DMS79 (cell line): Measurements from ENCODE around the gene CBL.
"Not testable (repeated sequence)": the region's sequence is repeated elsewhere in the genome, so short reads cannot be mapped to it uniquely, and the experiment has no call there.

Source experiments
- DNase-seq: peaks from one replicate; lab custom pipeline; 2025; lab: John Stamatoyannopoulos, UW

The CBL gene

DNA sequence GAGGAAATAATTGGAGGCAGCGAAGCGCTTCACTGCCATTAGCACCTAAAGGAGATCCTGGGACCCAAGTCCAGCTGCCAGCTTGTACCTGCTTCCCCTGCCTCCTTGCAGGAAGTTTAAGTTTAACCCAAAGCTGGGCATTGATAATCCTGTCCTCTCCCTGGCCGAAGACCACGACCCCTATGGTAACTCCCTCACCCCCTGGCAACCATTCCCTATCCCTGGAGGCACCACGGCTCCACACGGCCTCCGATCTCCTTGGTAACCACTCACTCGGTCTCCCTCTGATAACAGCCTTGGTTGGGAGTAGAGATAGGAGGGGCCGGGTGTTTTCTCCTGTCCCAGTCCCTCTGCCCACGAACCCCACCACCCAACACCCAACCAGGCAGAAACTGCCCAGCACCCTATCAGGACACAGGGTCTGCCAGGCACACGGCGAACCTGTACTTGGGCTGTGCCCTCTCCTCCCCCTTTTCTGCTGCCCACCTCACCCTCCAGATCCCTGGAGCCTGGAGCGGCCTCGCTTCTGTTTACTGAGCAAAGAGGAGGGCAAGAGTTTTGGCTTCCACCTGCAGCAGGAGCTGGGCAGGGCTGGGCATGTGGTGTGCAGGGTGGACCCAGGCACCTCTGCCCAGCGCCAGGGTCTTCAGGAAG is 20.0 kb upstream of the CBL start:
- DNase-seq = peak; percentile 47

- DNase-seq = no peak
Observed at GRCh38 chr11:119187123-119187892, 18.8 kb upstream of the CBL start.

- no peak for DNase-seq
Observed at GRCh38 chr11:119188067-119188466, 18.1 kb upstream of the CBL start.

GRCh38 chr11:119188887-119189286 is 17.3 kb upstream of the CBL start:
- no peak for DNase-seq

DNA sequence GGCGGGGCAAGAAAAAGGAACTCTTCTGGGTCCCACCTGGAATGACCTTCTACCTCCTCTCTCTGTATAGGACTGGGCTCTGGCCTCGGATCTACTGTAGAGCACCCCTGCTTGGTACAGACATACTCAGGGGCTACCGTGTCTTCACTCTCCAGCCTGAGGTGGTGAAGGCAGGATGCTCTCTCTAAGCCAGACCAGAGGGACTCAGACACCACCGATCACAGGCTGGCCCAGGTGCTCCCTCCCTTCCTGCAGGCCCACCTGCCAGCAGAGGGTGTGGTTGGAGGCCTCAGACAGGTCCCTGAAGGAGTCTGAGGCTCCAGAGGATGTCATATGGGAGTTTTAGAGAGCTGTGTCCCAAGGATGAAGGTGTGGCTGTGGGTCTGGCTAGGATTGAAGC is 16.7 kb upstream of the CBL start:
- DNase-seq = no peak

- DNase-seq = no peak
Observed at GRCh38 chr11:119190531-119190930, 15.6 kb upstream of the CBL start.

- not testable (repeated sequence) for DNase-seq
Observed at GRCh38 chr11:119191265-119191664, 14.9 kb upstream of the CBL start.

DNA sequence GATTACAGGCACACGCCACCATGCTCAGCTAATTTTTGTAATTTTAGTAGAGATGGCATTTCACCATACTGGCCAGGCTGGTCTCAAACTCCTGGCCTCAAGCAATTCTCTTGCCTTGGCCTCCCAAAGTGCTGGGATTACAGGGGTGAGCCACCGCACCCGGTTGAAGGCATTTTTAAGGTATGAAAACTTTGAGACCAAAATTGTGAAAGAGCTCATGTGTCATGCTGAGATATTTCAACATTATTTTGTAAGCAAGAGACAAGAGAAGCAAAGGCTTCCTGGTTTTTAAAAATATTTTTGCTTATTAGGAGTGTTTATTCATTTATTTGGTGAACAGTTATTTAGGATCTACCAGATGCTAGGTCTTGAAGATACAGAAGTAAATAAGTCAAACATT is 14.0 kb upstream of the CBL start:
- DNase-seq = no peak

- no peak for DNase-seq
Observed at GRCh38 chr11:119193001-119193400, 13.1 kb upstream of the CBL start.

GRCh38 chr11:119193626-119194025 is 12.5 kb upstream of the CBL start:
- DNase-seq = no peak

DNA sequence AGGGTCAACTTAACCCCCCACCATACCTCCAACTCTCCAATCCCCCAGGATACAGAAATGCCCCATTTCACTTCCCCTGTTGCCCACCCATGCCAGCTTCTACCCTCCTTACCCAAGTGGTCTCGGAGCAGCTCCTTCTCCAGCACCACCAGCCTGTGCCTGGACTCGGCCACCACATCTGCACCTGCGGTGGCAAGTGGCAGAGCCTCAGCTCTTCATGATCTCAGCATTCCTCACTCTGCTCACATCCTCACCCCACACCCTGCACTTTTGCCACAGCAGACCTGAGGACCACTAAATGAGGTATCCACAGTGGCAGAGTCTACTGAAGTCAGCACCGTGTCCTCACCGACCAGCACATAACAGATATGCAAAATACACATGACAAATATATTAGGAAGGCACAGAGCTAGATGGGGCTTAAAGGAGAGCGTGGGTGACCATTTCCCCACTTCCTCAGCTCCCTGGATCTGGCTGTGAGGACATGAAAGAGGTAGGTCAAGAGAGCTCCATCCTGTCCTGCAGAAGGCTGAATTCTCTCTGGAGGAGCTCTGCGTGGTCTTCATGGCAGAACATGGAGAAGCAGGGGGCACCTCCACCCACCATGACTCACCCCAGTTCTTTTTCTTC is 11.2 kb upstream of the CBL start:
- DNase-seq = no peak

DNA sequence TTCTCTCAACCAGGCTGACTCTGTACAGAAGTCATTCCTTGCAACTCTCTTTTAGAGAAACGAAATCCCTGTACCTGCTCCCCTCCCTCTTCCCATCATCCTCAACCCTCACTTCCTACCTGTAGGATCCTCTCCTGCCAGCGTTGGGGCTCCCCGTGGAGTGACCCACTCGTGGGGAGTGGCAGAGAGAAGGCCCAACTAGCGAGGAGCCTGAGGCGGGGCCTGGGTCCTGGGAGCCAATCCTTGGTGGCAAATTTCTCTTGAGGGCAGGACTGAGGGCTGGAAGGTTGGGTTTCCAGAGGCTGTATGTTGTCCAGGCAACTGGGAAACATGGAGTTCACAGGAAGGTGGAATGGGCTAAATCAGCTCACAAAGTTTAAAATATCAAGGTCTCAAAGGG is 10.5 kb upstream of the CBL start:
- DNase-seq = no peak

- peak; percentile 59 for DNase-seq
Observed at GRCh38 chr11:119196833-119197483, 9.2 kb upstream of the CBL start.

DNA sequence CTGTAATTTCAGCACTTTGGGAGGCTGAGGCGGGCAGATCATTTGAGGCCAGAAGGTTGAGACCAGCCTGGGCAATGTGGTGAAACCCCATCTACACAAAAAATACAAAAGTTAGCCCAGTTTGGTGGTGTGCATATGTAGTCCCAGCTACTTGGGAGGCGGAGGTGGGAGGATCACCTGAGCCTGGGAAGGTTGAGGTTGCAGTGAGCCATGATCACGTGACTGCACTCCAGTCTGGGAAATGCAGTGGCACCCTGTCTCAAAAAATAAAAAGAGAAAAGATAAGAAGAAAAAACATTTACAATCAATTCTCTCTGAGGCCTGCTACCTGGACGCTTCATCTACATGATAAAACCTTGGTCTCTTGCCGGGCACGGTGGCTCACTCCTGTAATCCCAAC is 7.2 kb upstream of the CBL start:
- no peak for DNase-seq

DNA sequence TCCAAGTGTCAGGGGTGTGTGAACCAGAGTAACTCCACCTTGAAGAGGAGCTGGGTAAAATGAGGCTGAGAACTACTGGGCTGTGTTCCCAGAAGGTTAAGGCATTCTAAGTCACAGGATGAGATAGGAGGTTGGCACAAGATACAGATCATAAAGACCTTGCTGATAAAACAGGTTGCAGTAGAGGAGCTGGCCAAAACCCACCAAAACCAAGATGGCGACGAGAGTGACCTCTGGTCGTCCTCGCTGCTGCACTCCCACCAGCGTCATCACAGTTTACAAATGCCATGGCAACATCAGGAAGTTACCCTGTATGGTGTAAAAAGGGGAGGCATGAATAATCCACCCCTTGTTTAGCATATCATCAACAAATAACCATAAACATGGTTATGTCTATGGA is 4.9 kb upstream of the CBL start:
- DNase-seq = not testable (repeated sequence)

DNA sequence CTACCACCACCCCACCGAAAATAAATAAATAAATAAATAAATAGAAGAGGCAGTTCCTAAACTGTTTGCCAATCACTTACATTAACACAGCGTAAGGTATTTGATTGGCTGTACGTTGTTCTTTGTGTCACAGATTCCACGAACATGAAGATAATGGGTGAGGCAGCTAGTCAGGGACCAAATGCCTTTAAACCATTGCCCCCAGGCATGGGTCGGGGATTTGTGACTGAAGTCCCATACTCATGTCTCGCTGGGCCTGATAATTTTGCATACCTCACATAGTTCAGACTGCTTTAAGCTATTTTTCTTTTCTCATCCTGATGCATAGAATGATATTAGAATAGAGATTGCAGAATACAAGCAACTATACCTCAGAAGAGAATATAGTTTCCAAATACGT is 3.6 kb upstream of the CBL start:
- DNase-seq = no peak

DNA sequence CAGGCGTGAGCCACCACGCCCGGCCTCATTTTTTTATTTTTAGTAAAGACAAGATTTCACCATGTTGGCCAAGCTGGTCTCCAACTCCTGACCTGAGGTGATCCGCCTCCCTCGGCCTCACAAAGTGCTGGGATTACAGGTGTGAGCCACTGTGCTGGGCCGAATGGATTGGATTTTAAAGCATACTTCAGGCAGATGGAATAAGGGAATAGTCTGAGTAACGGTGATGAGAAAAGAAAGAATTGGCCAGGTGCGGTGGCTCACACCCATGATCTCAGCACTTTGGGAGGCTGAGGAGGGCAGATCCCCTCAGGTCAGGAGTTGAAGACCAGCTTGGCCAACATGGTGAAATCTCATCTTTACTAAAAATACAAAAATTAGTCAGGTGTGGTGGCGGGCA is 2.1 kb upstream of the CBL start:
- no peak for DNase-seq

DNA sequence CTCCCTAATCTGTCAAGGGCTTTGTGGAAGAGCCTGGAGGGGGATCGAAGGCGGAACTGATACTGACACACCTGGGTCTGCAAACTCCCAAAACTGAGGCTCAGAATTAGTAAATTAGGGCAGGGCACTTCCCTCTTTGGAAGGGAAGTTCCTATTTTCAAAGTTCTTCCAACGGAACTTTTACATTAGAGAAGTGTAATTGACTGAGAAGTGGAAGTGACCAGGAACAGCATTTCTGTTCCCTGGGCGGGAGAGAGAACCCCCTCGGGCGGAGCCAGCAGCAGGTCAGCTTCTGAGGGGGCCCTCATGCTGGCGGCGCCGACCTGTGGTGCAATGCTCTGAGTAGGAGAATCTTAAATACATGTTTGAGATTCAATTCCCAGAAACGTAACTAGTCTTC is 1.1 kb upstream of the CBL start:
- DNase-seq = no peak

DNA sequence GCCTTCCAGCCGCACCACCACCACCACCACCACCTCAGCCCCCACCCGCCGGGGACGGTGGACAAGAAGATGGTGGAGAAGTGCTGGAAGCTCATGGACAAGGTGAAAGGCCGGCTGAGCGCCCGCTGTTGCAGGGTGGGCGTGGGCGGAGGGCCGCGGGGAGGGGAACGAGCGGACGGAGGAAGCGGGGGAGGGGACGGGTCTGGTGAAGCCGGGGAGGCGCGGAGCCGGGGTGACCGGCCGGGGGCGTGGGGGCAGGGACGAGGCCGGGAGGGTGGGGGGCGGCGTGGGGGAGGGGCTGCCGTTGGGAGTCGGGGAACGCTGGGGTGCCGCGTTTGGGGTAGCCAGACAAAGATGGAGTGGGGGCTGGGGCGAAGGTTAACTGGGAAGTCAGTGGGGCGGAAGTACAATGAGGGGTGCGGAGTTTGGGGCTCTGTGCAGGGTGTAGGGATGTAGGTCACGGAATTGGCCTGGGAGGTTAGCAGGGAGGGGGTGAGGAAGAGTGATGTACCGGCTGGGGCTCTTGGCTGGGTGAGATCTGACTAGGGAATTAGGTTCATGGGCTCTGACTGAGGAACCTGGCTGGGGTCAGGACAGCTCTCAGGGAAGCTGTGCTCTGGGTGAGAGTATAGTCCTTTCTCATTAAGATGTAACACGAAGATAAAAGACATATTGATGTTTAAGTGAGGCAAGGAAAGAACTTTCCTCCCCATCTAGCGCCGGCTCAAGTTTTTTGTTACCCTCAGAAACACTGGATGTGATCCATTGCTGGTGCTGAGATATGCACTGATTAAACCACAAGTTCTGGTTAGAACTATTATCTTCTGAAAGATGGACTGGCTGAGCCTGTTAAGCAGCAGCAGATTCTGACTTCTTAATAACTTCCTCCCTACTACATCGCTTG is 624 bp downstream of the CBL start:
- DNase-seq = no peak

DNA sequence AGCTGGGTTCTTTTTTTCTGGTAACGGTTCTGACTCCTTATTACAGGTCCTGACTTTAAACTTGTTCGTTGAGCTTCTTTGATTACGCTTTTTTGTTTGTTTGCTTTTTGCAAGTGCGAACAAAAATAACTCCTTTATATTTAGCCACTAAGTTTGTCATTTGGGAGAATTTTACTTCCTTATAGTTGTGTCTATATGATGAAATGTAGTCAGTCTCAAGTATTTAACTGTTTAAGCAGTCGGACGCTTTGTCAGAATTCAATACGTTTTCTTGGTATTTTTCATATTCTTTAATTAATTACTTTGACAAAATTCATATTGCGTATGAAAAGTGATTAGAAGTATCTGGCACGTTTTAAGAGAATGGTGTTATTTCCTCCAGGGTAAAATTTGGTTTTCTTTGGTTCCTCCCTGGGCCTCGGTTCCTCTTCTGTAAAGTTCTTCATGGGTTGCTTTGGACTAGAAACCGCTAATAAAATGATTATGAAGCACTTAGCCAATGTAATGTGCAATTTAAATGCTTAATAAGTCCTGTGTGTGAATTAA is 1.3 kb downstream of the CBL start:
- no peak for DNase-seq

- no peak for DNase-seq
Observed at GRCh38 chr11:119209186-119209585, 3.0 kb downstream of the CBL start.

- DNase-seq = no peak
Observed at GRCh38 chr11:119210050-119210449, 3.9 kb downstream of the CBL start.
